IMR-90 (cell line): ENCODE results near the gene DYRK1B. TPM values are rescaled to one million over a fixed set of nuclear protein-coding genes. Genes with fewer than 3 reads are reported as not detected.

Experiments
- ATAC-seq: fragments of 200-7000 bp; cut with Tn5 transposase; 2 replicates; pipeline ENCODE4 v1.9.1; 2020; ENCODE audit warnings: low read depth, mild to moderate bottlenecking, moderate library complexity
- BruUV-seq: library from RNA; stranded (reverse); fragments of 400-500 nt; replicated peaks from 2 replicates; lab custom pipeline; 2021; lab: Mats Ljungman, UMichigan
- CTCF ChIA-PET: fragments of 300-600 bp; formaldehyde crosslinking; extraction: SDS; loops from one replicate; lab custom pipeline; 2021; ENCODE audit warnings: antibody characterized with exemption; lab: Yijun Ruan, JAX
- POLR2A ChIA-PET: fragments of 300-600 bp; sonication (Branson Sonifier 250); formaldehyde crosslinking; loops from one replicate; lab custom pipeline; 2022; ENCODE audit warnings: antibody characterized with exemption; ENCODE audit not compliant: unreplicated experiment; lab: Charles Lee
- DNase-seq: peaks from one replicate; pipeline ENCODE4 v3.0.0; 2013
- H2AFZ ChIP-seq: replicated peaks from 2 replicates; pipeline ENCODE3; 2013; ENCODE audit warnings: low read length, mild to moderate bottlenecking; ENCODE audit not compliant: poor library complexity
- H2AK5ac ChIP-seq: 2 replicates; pipeline ENCODE4 v1.6.1; 2013; ENCODE audit warnings: low read depth, low read length, inconsistent platforms
- H2AK9ac ChIP-seq: replicated peaks from 2 replicates; pipeline ENCODE3; 2013; ENCODE audit warnings: mild to moderate bottlenecking, low read depth, low read length, moderate library complexity; ENCODE audit not compliant: poor library complexity
- H2BK120ac ChIP-seq: 2 replicates; pipeline ENCODE4 v1.6.1; 2013; ENCODE audit warnings: low read depth, low read length, inconsistent platforms
- H2BK15ac ChIP-seq: 3 replicates; pipeline ENCODE4 v1.6.1; 2013; ENCODE audit warnings: low read depth, low read length, inconsistent platforms
- H2BK20ac ChIP-seq: 2 replicates; pipeline ENCODE4 v1.6.1; 2013; ENCODE audit warnings: low read depth, mild to moderate bottlenecking, inconsistent platforms, low read length, moderate library complexity
- H2BK5ac ChIP-seq: 2 replicates; pipeline ENCODE4 v1.6.1; 2013; ENCODE audit warnings: mild to moderate bottlenecking, low read depth, low read length, inconsistent platforms; ENCODE audit not compliant: poor library complexity, severe bottlenecking
- H3K14ac ChIP-seq: replicated peaks from 2 replicates; pipeline ENCODE4 v1.6.1; 2013; ENCODE audit warnings: low read depth, low read length, inconsistent platforms
- H3K18ac ChIP-seq: 2 replicates; pipeline ENCODE4 v1.6.1; 2013; ENCODE audit warnings: low read depth, low read length, control low read depth
- H3K23ac ChIP-seq: 2 replicates; pipeline ENCODE4 v1.6.1; 2013; ENCODE audit warnings: low read depth, low read length, inconsistent platforms
- H3K27ac ChIP-seq: 2 replicates; pipeline ENCODE4 v1.5.1; 2013; ENCODE audit warnings: mild to moderate bottlenecking, control low read depth, low read length; ENCODE audit not compliant: insufficient read depth
- H3K27me3 ChIP-seq: 2 replicates; pipeline ENCODE4 v1.6.1; 2013; ENCODE audit warnings: low read length; ENCODE audit not compliant: control insufficient read depth, insufficient read depth
- H3K36me3 ChIP-seq: 2 replicates; pipeline ENCODE4 v1.6.1; 2013; ENCODE audit warnings: low read length, mixed read lengths; ENCODE audit not compliant: control insufficient read depth, insufficient read depth
- H3K4ac ChIP-seq: 2 replicates; pipeline ENCODE4 v1.6.1; 2013; ENCODE audit warnings: low read depth, low read length, inconsistent platforms
- H3K4me1 ChIP-seq: 2 replicates; pipeline ENCODE4 v1.6.1; 2013; ENCODE audit warnings: low read length, mixed read lengths; ENCODE audit not compliant: control insufficient read depth, insufficient read depth
- H3K4me2 ChIP-seq: 2 replicates; pipeline ENCODE4 v1.6.1; 2013; ENCODE audit warnings: low read depth, mild to moderate bottlenecking, control low read depth, low read length, moderate library complexity
- H3K4me3 ChIP-seq: 2 replicates; pipeline ENCODE4 v1.5.1; 2013; ENCODE audit warnings: low read depth, mild to moderate bottlenecking, control low read depth, low read length, moderate library complexity; ENCODE audit not compliant: insufficient read depth
- H3K56ac ChIP-seq: 2 replicates; pipeline ENCODE4 v1.6.1; 2013; ENCODE audit warnings: low read length, inconsistent platforms; ENCODE audit not compliant: insufficient read depth; ENCODE audit errors: extremely low read depth
- H3K79me1 ChIP-seq, 2 experiments: 2 replicates each; pipeline ENCODE4 v1.6.1; 2013; ENCODE audit warnings: low read length in 2 of 2, inconsistent platforms in 1 of 2, low read depth in 1 of 2
- H3K9ac ChIP-seq: 2 replicates; pipeline ENCODE4 v1.6.1; 2013; ENCODE audit warnings: low read depth, low read length, control low read depth
- H3K9me1 ChIP-seq: 2 replicates; pipeline ENCODE4 v1.6.1; 2013; ENCODE audit warnings: low read length, inconsistent platforms; ENCODE audit not compliant: insufficient read depth
- H3K9me3 ChIP-seq: 2 replicates; pipeline ENCODE4 v1.6.1; 2013; ENCODE audit warnings: low read length; ENCODE audit not compliant: control insufficient read depth, insufficient read depth
- H4K20me1 ChIP-seq: 2 replicates; pipeline ENCODE4 v1.6.1; 2013; ENCODE audit warnings: low read length, inconsistent platforms; ENCODE audit not compliant: insufficient read depth
- H4K5ac ChIP-seq: 2 replicates; pipeline ENCODE4 v1.6.1; 2013; ENCODE audit warnings: mild to moderate bottlenecking, low read depth, low read length, control low read depth
- H4K8ac ChIP-seq, 2 experiments: 2 replicates each; pipeline ENCODE4 v1.6.1; 2013; ENCODE audit warnings: low read depth in 2 of 2, low read length in 2 of 2, control low read depth in 1 of 2, inconsistent platforms in 1 of 2
- H4K91ac ChIP-seq: 2 replicates; pipeline ENCODE4 v1.6.1; 2013; ENCODE audit warnings: low read depth, low read length, inconsistent platforms; ENCODE audit not compliant: insufficient read depth
- BHLHE40 ChIP-seq: fragments of 150-350 bp; IDR thresholded peaks from 2 replicates; pipeline ENCODE4 v1.6.1; 2016; ENCODE audit warnings: mild to moderate bottlenecking, low read depth, low read length
- CEBPB ChIP-seq: IDR thresholded peaks from 2 replicates; pipeline ENCODE4 v1.6.1; 2012; ENCODE audit warnings: low read depth, low read length, improper control_type of control experiment
- CHD1 ChIP-seq: IDR thresholded peaks from 2 replicates; pipeline ENCODE4 v1.6.1; 2012; ENCODE audit warnings: low read depth, low read length, improper control_type of control experiment
- FOS ChIP-seq: fragments of 150-350 bp; IDR thresholded peaks from 2 replicates; pipeline ENCODE4 v1.6.1; 2016; ENCODE audit warnings: low read depth, low read length
- MAFK ChIP-seq: IDR thresholded peaks from 2 replicates; pipeline ENCODE4 v1.6.1; 2012; ENCODE audit warnings: low read depth, low read length, improper control_type of control experiment
- MAZ ChIP-seq: IDR thresholded peaks from 2 replicates; pipeline ENCODE4 v1.6.1; 2012; ENCODE audit warnings: low read depth, mild to moderate bottlenecking, low read length, improper control_type of control experiment, moderate library complexity, borderline replicate concordance
- MXI1 ChIP-seq: IDR thresholded peaks from 2 replicates; pipeline ENCODE4 v1.6.1; 2012; ENCODE audit warnings: low read depth, mild to moderate bottlenecking, low read length, moderate library complexity, borderline replicate concordance
- NFE2L2 ChIP-seq: fragments of 150-350 bp; IDR thresholded peaks from 2 replicates; pipeline ENCODE4 v1.6.1; 2016; ENCODE audit warnings: low read depth, mild to moderate bottlenecking, low read length
- POLR2A ChIP-seq: IDR thresholded peaks from 2 replicates; pipeline ENCODE4 v1.6.1; 2012; ENCODE audit warnings: mild to moderate bottlenecking, low read depth, low read length
- RAD21 ChIP-seq: IDR thresholded peaks from 2 replicates; pipeline ENCODE4 v1.6.1; 2012; ENCODE audit warnings: low read length, improper control_type of control experiment
- RCOR1 ChIP-seq: IDR thresholded peaks from 2 replicates; pipeline ENCODE4 v1.6.1; 2012; ENCODE audit warnings: mild to moderate bottlenecking, low read length, improper control_type of control experiment; ENCODE audit not compliant: insufficient replicate concordance
- RFX5 ChIP-seq: IDR thresholded peaks from 2 replicates; pipeline ENCODE4 v1.8.0; 2012; ENCODE audit warnings: low read depth, mild to moderate bottlenecking, low read length, moderate library complexity
- SMC3 ChIP-seq: fragments of 150-350 bp; IDR thresholded peaks from 2 replicates; pipeline ENCODE4 v1.6.1; 2016; ENCODE audit warnings: low read depth, mild to moderate bottlenecking, antibody characterized with exemption, low read length, moderate library complexity
- WGBS, 2 experiments: methylation state at CpG; one replicate each; pipeline versions ENCODE4 v1.1.5 to v1.1.7; 2013; ENCODE audit warnings: missing lambda C conversion rate in 2 of 2; ENCODE audit not compliant: insufficient read length in 1 of 2; ENCODE audit errors: extremely low coverage in 2 of 2; 5-methylcytosine and 5-hydroxymethylcytosine counted together
- dilution Hi-C: fragments of 300-500 bp; cut with HindIII; formaldehyde crosslinking; loops from one replicate; pipeline ENCODE4 v1.14.3; 2018; ENCODE audit warnings: low sequenced_read_pairs; ENCODE audit not compliant: unreplicated experiment
- in situ Hi-C: fragments of 300-500 bp; cut with MboI; formaldehyde crosslinking; loops from 3 replicates; pipeline ENCODE4 v1.14.3; 2019; ENCODE audit warnings: low sequenced_read_pairs, inconsistent platforms, mixed read lengths
- intact Hi-C: fragments of 100-400 bp; cut with micrococcal nuclease; formaldehyde crosslinking; loops from 2 replicates; pipeline ENCODE4 v1.10.0; 2022
- polyA plus RNA-seq, 3 experiments: library from polyadenylated mRNA; depleted of rRNA; stranded (reverse); fragments of >200 nt; gene quantifications; 2 replicates each; pipeline ENCODE4 v1.2.3, GENCODE V29; 2012; ENCODE audit warnings: low replicate concordance in 1 of 3
- total RNA-seq: library from RNA; depleted of rRNA; stranded (reverse); fragments of >200 nt; gene quantifications from 2 replicates; pipeline ENCODE4 v1.2.3, GENCODE V29; 2012
- TF ChIP-seq, protein P1 (sequence below): fragments of 150-350 bp; IDR thresholded peaks from 2 replicates; pipeline ENCODE4 v1.6.1; 2017; ENCODE audit warnings: mild to moderate bottlenecking, antibody characterized with exemption, low read length, low read depth
- TF ChIP-seq, protein P2 (sequence below): fragments of 150-350 bp; IDR thresholded peaks from 2 replicates; pipeline ENCODE4 v1.6.1; 2016; ENCODE audit warnings: low read depth, mild to moderate bottlenecking, low read length, moderate library complexity, borderline replicate concordance
- TF ChIP-seq, protein P3 (sequence below): conservative IDR thresholded peaks from 2 replicates; pipeline ENCODE4 v1.5.1; 2012; ENCODE audit warnings: mild to moderate bottlenecking, low read depth, low read length, improper control_type of control experiment

Gene DYRK1B
- total and polyA plus RNA-seq, 2 of the 4 experiments (the other 2 are of a cell fraction) = 2.7 to 11.4 TPM

DNA sequence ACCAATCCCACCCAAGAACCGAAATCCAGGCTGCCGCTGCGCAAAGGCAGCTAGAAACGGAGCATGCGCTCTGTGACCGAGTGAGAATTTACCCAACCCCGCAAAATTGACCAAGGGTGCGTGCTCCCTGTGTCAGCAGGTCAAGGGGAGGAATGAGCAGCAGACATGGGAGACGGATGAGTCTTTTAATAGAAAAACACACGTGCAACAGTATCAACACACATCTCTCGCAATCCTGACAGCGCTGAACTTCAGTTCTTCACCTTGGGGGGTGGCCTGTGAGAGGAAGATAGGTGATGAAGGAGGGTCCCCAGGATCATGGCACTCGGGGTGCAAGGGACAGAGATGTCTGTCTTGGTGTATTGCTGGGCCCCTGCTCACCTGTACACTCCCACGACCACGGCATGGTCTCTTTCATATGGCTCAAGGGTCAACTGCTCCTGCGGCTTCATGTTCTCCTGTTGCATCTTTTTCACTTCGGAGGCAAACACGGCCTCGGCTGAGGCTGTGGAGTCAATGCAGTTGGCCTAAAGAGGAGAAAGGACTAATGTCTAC, 402 bp upstream of the DYRK1B start:
- peak overlapping the region; percentile 11 for H3K14ac ChIP-seq
- no peaks in the 10 kb centered on the region for H3K27me3 ChIP-seq
- H2BK120ac ChIP-seq = no peak overlapping the region
- no peak overlapping the region for H3K4me3 ChIP-seq
- H3K36me3 ChIP-seq = peaks cover 50% of the 10 kb centered on the region
- DNase-seq (no peak), ATAC-seq (no peak)
- WGBS, 2 experiments = 29% methylated on average over 7 of the region's 19 CpGs; no CpG with 5 or more reads in 1 of the 2 experiments
- no peaks in the 10 kb centered on the region; the same call in 1 of the 2 replicates for H4K20me1 ChIP-seq
- no TSS peak for BruUV-seq
- H2BK20ac ChIP-seq = no peak overlapping the region
- no peaks in the 10 kb centered on the region for H3K9me3 ChIP-seq
- POLR2A ChIA-PET = no interaction called here
- peak overlapping the region; percentile 77 for H4K5ac ChIP-seq
- peak overlapping the region; percentile 8 for H3K4me2 ChIP-seq
- H4K8ac ChIP-seq = peak overlapping the region; percentile 73 to 97
- no peak overlapping the region for H3K18ac ChIP-seq
- H2BK5ac ChIP-seq = peak overlapping the region; percentile 27
- CTCF ChIA-PET = interaction anchor here (1.5 to 1.6 kb wide), 2 partner anchors 9 to 42 kb away, joined by 5 to 7 read pairs; no protein-coding TSS in a partner anchor
- dilution Hi-C loops = no loop called here
- H2AK5ac ChIP-seq = peak overlapping the region; percentile 37
- peaks cover 10% of the 10 kb centered on the region for H3K4me1 ChIP-seq
- intact Hi-C loops = no loop called here
- H3K23ac ChIP-seq = no peak overlapping the region
- H3K9me1 ChIP-seq = peaks cover 22% of the 10 kb centered on the region
- peak overlapping the region; percentile 94 for H2AFZ ChIP-seq
- no peak overlapping the region for H3K9ac ChIP-seq
- peak overlapping the region; percentile 97 for H2AK9ac ChIP-seq
- peaks cover 20 to 47% of the 10 kb centered on the region in 2 experiments for H3K79me1 ChIP-seq
- no peak for TF ChIP-seq SMC3
- TF ChIP-seq, protein P1, sequence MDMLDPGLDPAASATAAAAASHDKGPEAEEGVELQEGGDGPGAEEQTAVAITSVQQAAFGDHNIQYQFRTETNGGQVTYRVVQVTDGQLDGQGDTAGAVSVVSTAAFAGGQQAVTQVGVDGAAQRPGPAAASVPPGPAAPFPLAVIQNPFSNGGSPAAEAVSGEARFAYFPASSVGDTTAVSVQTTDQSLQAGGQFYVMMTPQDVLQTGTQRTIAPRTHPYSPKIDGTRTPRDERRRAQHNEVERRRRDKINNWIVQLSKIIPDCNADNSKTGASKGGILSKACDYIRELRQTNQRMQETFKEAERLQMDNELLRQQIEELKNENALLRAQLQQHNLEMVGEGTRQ = no peak
- TF ChIP-seq MAFK = no peak
- no peak for TF ChIP-seq RCOR1
- TF ChIP-seq CHD1 = no peak
- TF ChIP-seq, protein P2, sequence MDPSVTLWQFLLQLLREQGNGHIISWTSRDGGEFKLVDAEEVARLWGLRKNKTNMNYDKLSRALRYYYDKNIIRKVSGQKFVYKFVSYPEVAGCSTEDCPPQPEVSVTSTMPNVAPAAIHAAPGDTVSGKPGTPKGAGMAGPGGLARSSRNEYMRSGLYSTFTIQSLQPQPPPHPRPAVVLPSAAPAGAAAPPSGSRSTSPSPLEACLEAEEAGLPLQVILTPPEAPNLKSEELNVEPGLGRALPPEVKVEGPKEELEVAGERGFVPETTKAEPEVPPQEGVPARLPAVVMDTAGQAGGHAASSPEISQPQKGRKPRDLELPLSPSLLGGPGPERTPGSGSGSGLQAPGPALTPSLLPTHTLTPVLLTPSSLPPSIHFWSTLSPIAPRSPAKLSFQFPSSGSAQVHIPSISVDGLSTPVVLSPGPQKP = no peak
- TF ChIP-seq POLR2A = no peak
- TF ChIP-seq MAZ = no peak
- no peak for TF ChIP-seq MXI1
- no peak for TF ChIP-seq RAD21
- TF ChIP-seq, protein P3, sequence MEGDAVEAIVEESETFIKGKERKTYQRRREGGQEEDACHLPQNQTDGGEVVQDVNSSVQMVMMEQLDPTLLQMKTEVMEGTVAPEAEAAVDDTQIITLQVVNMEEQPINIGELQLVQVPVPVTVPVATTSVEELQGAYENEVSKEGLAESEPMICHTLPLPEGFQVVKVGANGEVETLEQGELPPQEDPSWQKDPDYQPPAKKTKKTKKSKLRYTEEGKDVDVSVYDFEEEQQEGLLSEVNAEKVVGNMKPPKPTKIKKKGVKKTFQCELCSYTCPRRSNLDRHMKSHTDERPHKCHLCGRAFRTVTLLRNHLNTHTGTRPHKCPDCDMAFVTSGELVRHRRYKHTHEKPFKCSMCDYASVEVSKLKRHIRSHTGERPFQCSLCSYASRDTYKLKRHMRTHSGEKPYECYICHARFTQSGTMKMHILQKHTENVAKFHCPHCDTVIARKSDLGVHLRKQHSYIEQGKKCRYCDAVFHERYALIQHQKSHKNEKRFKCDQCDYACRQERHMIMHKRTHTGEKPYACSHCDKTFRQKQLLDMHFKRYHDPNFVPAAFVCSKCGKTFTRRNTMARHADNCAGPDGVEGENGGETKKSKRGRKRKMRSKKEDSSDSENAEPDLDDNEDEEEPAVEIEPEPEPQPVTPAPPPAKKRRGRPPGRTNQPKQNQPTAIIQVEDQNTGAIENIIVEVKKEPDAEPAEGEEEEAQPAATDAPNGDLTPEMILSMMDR = no peak
- no peak for TF ChIP-seq NFE2L2
- TF ChIP-seq RFX5 = no peak
- no peak for TF ChIP-seq FOS
- TF ChIP-seq BHLHE40 = no peak
- no peak for TF ChIP-seq CEBPB
- in situ Hi-C loops = loop anchor here (25.0 kb wide), 1 partner anchor 397 kb away; the partner anchor contains the start of genes RPS16 and SUPT5H
- H3K4ac ChIP-seq = peak overlapping the region; percentile 51; the same call in 1 of the 2 replicates
- H3K56ac ChIP-seq = no peak overlapping the region
- H4K91ac ChIP-seq = peak overlapping the region; percentile 13
- H2BK15ac ChIP-seq = no peak overlapping the region
- peak overlapping the region; percentile 13; the same call in 1 of the 2 replicates for H3K27ac ChIP-seq
